Fibroblast of upper back skin (primary cell): ENCODE data around the gene BPIFB1.

Experiments used
- DNase-seq: peaks from one replicate; pipeline ENCODE4 v3.0.0-alpha.2; 2013

Gene BPIFB1

GRCh38 chr20:33299111-33299603 is 16.1 kb downstream of the BPIFB1 start:
- DNase-seq = peak; percentile 47

DNA sequence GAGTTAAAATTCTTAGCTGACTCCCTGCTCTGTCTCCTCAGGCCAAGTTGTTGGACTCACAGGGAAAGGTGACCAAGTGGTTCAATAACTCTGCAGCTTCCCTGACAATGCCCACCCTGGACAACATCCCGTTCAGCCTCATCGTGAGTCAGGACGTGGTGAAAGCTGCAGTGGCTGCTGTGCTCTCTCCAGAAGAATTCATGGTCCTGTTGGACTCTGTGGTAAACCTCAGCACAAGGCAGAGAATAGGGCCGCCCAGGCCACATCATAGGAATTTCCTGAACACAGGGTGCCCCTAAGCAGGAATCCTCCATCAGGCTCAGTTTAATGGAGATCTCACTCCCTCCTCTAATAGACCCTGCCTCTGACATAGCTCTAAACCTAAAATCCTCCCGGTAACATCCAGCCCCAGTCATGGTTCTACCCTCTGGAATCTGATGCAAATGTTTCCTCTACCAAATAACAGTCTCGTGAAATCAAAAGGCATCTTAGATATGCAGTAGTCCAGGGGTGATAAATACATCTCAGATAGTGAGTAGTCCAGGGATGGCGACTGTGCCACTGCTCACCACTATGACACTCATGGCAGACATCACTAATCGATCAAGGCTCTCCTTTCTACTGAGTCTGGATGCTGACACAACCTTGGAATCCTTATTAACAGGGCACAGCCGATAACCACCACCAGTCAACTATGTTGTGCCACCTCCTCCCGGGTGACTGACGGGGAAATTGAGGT is 18.3 kb downstream of the BPIFB1 start:
- peak; percentile 39 for DNase-seq

- DNase-seq = no peak
These were observed 20.6 kb downstream of the BPIFB1 start for GRCh38 chr20:33303595-33303994.

- no peak for DNase-seq
These were observed 21.0 kb downstream of the BPIFB1 start for GRCh38 chr20:33304046-33304445.

DNA sequence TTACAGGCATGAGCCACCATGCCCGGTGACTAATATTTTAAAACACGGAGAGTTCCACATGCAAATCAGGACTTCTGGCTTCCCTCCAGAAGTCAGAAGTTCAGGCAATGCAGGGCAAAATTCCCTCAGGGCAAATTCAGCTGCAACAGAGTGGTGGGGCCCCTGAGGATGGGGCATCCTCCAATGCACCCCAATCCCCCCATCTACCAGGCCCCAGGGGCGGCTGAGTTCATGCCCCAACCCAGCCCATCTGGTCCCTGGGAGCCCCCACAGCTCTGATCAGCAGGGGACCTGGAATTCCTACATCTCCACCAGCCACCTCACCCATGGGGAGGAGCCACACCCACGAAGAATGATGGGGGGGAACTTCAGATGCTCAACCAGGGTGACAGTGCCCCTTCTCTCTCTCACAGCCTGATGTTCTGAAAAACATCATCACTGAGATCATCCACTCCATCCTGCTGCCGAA is 22.6 kb downstream of the BPIFB1 start:
- peak; percentile 5 for DNase-seq

DNA sequence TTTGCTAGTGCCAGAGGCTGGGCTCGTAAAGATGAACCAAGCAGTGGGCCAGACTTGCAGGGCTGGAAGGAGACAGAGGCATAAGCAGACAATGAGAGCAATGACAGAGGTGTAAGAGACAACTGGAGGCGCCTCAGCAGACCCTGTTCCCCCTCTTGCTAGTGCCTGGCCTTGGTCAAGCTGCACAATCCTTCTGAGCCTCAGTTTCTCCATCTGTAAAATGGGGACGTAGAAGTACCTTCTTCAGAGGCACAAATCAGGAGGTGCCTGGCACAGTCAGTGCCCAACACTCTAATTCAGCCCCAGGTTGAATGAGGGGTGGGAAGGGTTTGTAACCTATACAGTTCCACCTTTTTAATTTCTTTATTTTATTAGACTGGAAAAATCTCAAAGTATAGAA is 23.2 kb downstream of the BPIFB1 start:
- no peak for DNase-seq

GRCh38 chr20:33306807-33307206 is 23.8 kb downstream of the BPIFB1 start:
- DNase-seq = no peak

- DNase-seq = no peak
These were observed 25.7 kb downstream of the BPIFB1 start for GRCh38 chr20:33308668-33309067.

- no peak for DNase-seq
These were observed 26.6 kb downstream of the BPIFB1 start for GRCh38 chr20:33309631-33310030.

DNA sequence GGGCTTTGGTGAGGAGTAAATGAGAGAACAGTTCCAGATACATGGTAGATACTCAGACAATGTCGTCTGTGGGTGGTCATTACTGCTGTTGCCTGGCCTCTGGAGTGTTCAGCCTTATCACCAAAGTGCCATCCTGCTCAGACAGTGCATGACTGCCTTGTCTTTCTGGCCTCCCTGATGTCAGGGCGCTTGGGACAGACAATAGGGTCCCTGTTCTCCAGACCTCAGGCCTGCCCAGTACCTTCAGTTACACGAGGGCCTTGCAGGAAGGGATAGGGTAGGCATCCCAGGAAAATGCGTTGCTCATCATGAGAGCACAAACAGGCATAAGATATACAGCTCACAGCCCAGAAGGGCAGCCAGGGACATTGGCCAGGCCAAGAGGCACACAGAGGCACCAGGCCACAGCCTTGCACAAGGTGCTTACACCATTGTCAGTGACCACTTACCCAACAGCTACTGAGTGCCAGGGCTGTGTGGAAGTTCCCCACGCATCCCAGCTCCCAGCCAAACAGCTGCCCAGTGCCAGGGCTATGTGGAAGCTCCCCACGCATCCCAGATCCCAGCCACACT is 27.4 kb downstream of the BPIFB1 start:
- DNase-seq = no peak

DNA sequence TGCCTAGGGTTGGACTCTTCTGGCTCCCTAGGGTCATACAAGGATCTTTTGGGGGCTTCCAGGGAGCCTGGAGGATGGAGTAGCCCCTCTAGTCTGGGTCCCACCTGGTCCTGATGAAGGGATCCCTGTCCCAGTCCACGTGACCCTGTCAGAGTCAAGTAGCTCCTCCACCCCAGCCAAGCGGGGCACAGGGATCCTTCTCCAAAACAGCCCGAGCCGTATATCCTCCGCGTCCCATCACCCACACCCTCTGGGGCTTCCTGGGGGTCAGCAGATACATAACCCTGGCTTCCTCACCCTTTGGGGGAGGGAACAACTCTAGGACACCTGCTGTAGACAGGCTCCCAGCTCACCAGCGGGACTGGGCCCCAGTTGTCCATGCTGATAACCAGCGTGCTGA is 28.0 kb downstream of the BPIFB1 start:
- no peak for DNase-seq

GRCh38 chr20:33311996-33312395 is 29.0 kb downstream of the BPIFB1 start:
- DNase-seq = no peak

GRCh38 chr20:33312583-33312982 is 29.6 kb downstream of the BPIFB1 start:
- DNase-seq = no peak

DNA sequence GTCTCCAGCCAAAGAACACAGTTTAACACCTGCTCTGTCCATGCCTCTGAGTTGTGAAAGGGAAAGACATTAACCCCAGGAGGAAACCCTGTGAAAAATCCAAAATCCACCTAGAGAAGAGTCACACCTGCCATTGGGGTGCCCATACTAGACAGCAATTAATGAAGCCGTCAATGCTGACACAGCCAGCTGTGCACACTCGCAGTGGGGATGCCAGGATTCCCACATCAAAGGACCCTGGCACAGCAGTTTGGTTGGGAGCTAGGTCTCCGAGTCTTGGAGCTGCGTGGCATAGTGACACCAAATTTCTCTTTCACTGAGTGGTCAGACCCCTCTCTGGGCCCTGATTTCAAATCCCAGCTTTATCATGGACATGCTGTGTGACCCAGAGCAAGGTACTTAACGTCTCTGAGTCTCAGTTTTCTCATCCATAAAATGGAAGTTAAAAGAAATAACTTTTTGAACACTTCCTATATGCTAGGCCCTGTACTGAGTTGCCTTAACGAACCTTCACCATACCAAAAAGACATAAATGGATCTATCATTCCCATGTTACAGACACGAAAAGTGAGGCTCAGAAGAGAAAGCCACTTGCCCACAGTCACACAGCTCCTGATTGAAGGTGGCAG is 30.8 kb downstream of the BPIFB1 start:
- no peak for DNase-seq

- no peak for DNase-seq
These were observed 33.3 kb downstream of the BPIFB1 start for GRCh38 chr20:33316343-33316742.

DNA sequence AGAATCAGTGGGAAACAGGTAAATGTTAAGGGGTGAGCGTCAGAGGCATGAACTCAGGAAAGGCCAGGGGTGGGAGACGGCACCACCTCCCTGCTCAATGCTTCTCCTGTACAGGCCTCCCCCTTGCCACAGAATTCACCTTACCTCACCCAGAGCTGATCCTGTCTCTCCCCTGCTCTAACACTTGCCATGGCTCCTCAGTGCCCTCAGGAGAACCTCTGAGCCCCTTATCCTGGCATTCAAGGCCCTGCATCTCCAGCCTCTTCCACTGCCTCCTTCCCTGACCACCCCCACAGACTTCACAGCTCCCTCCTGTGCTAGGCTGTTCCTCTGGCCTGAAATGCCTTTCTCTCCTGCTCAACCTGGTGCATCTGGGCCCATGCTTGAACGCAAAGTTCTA is 33.9 kb downstream of the BPIFB1 start:
- DNase-seq = no peak

DNA sequence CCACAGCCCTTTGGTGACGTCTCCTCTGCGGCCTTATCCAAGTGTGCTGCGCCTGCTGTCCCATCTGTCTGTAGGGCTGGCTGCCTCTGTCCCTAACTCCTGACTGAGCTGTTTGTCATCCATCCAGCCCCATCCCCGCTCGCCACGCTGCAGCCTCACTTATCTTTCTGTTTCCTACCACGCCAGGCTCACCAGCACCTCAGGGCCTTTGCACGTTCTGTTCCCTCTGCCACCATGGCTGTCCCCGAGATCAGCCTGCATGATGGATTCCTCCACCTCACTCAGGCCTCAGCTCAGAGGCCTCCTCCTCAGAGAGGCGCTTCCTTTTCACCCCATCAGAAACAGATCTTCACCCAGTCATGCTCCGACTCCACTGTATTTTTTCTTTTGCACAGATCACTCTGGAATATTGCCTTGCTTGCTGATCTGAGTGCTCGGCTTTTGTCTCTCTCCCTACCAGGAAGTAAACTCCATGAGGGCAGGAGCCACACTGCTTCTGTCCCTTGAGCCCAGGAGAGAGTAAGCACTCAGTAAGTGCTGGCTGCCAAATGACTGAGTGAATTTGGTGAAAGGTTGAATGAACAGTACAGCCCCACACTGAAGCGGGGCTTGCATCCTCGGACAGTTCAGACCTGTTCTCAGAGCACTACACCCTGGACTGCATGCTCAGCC is 34.5 kb downstream of the BPIFB1 start:
- no peak for DNase-seq

- no peak for DNase-seq
These were observed 35.0 kb downstream of the BPIFB1 start for GRCh38 chr20:33318096-33318429.

DNA sequence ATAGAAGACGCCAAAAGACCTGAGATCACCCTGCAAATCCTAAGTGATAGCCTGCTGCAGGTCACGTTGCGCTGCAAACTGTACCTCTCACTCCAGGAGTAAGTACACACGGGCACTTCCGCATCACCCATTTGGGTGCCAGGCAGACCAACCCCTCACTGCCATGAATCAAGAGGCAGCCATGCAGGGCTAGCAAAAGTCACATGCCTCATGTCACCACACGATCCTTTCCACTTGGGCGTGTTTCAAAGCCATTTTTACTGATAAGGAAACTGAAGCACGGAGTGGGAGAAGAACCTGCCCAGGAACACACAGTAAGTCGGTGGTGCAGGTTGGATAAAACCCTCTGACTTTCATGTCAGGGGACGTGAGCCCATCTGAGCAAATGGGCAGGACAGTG is 37.0 kb downstream of the BPIFB1 start:
- DNase-seq = no peak

DNA sequence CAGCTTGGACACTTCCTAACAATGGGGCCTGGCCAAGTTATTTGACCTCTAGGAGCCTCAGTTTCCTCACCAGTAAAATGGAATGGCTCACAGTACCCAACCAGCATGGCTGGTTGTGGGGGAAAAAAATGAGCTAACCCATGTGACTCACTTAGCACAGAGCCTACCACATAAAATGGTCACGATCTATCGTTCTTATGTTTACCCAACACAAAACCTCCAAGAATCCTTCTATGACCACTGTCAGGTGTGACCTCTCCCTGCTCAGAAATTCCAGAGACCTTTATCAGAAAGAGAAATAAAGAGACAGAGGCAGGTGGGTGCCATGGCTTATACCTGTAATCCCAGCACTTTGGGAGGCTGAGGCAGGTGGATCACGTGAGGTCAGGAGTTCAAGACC is 39.4 kb downstream of the BPIFB1 start:
- no peak for DNase-seq

DNA sequence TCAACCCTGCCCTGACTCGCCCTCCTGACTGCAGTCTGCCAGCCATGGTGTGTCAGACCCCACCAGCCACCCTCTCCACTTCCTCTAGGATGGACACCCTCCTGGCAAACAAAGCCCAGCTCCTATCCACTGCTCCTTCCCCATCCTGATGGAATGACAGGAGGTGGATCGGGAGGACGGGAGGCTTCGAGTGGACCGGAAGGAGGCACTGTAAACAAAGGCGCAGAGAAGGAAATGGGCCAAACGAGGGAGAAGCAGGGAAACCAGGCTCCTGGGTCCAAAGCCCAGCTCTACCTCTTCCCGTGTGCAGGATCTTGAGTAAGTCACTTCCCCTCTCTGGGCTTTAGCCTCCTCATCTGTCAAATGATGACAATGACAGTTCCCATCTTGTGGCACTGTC is 40.2 kb downstream of the BPIFB1 start:
- no peak for DNase-seq

- no peak for DNase-seq
These were observed 42.3 kb downstream of the BPIFB1 start for GRCh38 chr20:33325350-33325749.
